WTC11 (cell line): ENCODE measurements around the gene KIF19. TPM values are rescaled to one million over a fixed set of nuclear protein-coding genes. Genes with fewer than 3 reads are reported as not detected.

Experiments used
- ATAC-seq: fragments of 200-7000 bp; cut with Tn5 transposase; 2 replicates; pipeline ENCODE4 v1.10.0; 2021; ENCODE audit warnings: mild to moderate bottlenecking, moderate library complexity
- CTCF ChIA-PET: fragments of 300-600 bp; sonication (Branson Sonifier 250); formaldehyde crosslinking; loops from one replicate; lab custom pipeline; 2021; ENCODE audit warnings: antibody characterized with exemption; lab: Charles Lee
- POLR2A ChIA-PET: fragments of 350-600 bp; sonication (Branson Sonifier 250); formaldehyde crosslinking; loops from one replicate; lab custom pipeline; 2021; ENCODE audit warnings: antibody characterized with exemption; lab: Charles Lee
- DNase-seq: peaks from one replicate; pipeline ENCODE4 v3.0.0; 2021; ENCODE audit warnings: low spot score
- H3K27ac Mint-ChIP-seq: 2 replicates; pipeline ENCODE4 v1.8.0; 2021; ENCODE audit warnings: mixed read lengths
- H3K27me3 Mint-ChIP-seq: 2 replicates; pipeline ENCODE4 v1.8.0; 2021; ENCODE audit warnings: low read depth, mild to moderate bottlenecking, moderate library complexity, mixed read lengths
- H3K36me3 Mint-ChIP-seq: 2 replicates; pipeline ENCODE4 v1.8.0; 2021; ENCODE audit warnings: mixed read lengths
- H3K4me1 Mint-ChIP-seq: 2 replicates; pipeline ENCODE4 v1.8.0; 2022; ENCODE audit warnings: mixed read lengths
- H3K4me3 Mint-ChIP-seq: 2 replicates; pipeline ENCODE4 v1.8.0; 2021; ENCODE audit warnings: mild to moderate bottlenecking, moderate library complexity, mixed read lengths
- H3K9me3 Mint-ChIP-seq: 2 replicates; pipeline ENCODE4 v1.8.0; 2021; ENCODE audit warnings: mixed read lengths
- ARID4B ChIP-seq: sonication (generic); formaldehyde crosslinking; IDR thresholded peaks from 2 replicates; pipeline ENCODE4 v1.8.0; 2023; ENCODE audit warnings: missing genetic modification reagents, mild to moderate bottlenecking, borderline replicate concordance
- CBFB ChIP-seq: sonication (generic); formaldehyde crosslinking; IDR thresholded peaks from 2 replicates; pipeline ENCODE4 v1.8.1; 2022; ENCODE audit warnings: mild to moderate bottlenecking, low read depth, missing genetic modification reagents
- CREB1 ChIP-seq: sonication (generic); formaldehyde crosslinking; IDR thresholded peaks from 2 replicates; pipeline ENCODE4 v1.8.0; 2023; ENCODE audit warnings: mild to moderate bottlenecking, missing genetic modification reagents
- E2F4 ChIP-seq: sonication (generic); formaldehyde crosslinking; IDR thresholded peaks from 2 replicates; pipeline ENCODE4 v1.8.1; 2022; ENCODE audit warnings: low read depth, mild to moderate bottlenecking, moderate library complexity, missing genetic modification reagents, borderline replicate concordance
- ESRRA ChIP-seq: sonication (generic); formaldehyde crosslinking; IDR thresholded peaks from 2 replicates; pipeline ENCODE4 v1.8.1; 2022; ENCODE audit warnings: mild to moderate bottlenecking, missing genetic modification reagents, borderline replicate concordance
- ETV6 ChIP-seq: sonication (generic); formaldehyde crosslinking; IDR thresholded peaks from 2 replicates; pipeline ENCODE4 v1.8.1; 2022; ENCODE audit warnings: mild to moderate bottlenecking, missing genetic modification reagents
- FOXJ3 ChIP-seq: sonication (generic); formaldehyde crosslinking; IDR thresholded peaks from 2 replicates; pipeline ENCODE4 v1.9.0; 2021; ENCODE audit warnings: missing genetic modification reagents, mild to moderate bottlenecking, borderline replicate concordance
- GRHL2 ChIP-seq: fragments of 250-450 bp; sonication (Bioruptor Pico); IDR thresholded peaks from 2 replicates; pipeline ENCODE4 v1.8.0; 2022; ENCODE audit warnings: mild to moderate bottlenecking, moderate library complexity; ENCODE audit not compliant: insufficient replicate concordance, severe bottlenecking
- HMGXB4 ChIP-seq: sonication (generic); formaldehyde crosslinking; IDR thresholded peaks from 2 replicates; pipeline ENCODE4 v1.8.1; 2023; ENCODE audit warnings: mild to moderate bottlenecking, moderate library complexity, missing genetic modification reagents
- JAZF1 ChIP-seq: fragments of 250-450 bp; sonication (Bioruptor Pico); IDR thresholded peaks from 2 replicates; pipeline ENCODE4 v1.9.0; 2021; ENCODE audit warnings: moderate library complexity, mild to moderate bottlenecking, inconsistent platforms
- MLX ChIP-seq: sonication (generic); formaldehyde crosslinking; IDR thresholded peaks from 2 replicates; pipeline ENCODE4 v1.8.1; 2023; ENCODE audit warnings: mild to moderate bottlenecking, missing genetic modification reagents, moderate library complexity
- STAT6 ChIP-seq: sonication (generic); formaldehyde crosslinking; conservative IDR thresholded peaks from 2 replicates; pipeline ENCODE4 v1.8.1; 2023; ENCODE audit warnings: mild to moderate bottlenecking, low read depth, missing genetic modification reagents, moderate library complexity
- ZBTB43 ChIP-seq: sonication (generic); formaldehyde crosslinking; IDR thresholded peaks from 2 replicates; pipeline ENCODE4 v1.8.1; 2023; ENCODE audit warnings: mild to moderate bottlenecking, missing genetic modification reagents
- ZNF121 ChIP-seq: sonication (generic); formaldehyde crosslinking; IDR thresholded peaks from 2 replicates; pipeline ENCODE4 v1.8.0; 2023; ENCODE audit warnings: missing genetic modification reagents
- ZNF423 ChIP-seq: fragments of 250-450 bp; sonication (Bioruptor Pico); IDR thresholded peaks from 2 replicates; pipeline ENCODE4 v2.1.2; 2022; ENCODE audit warnings: mild to moderate bottlenecking, moderate library complexity
- ZSCAN18 ChIP-seq: fragments of 250-450 bp; sonication (Bioruptor Pico); IDR thresholded peaks from 2 replicates; pipeline ENCODE4 v2.1.2; 2022; ENCODE audit warnings: mild to moderate bottlenecking, moderate library complexity
- total RNA-seq: library from RNA; stranded (reverse); gene quantifications from 3 replicates; pipeline ENCODE4 v1.2.3, GENCODE V29; 2021

KIF19 gene
- total RNA-seq, 1 experiment from 2014 or later, result 0.44 TPM

- CTCF ChIA-PET, result interaction anchor here (0.9 kb wide), 1 partner anchor 10 kb away, joined by 5 read pairs; no protein-coding TSS in a partner anchor
- no peak for ATAC-seq
- H3K27ac Mint-ChIP-seq, result no peak overlapping the region
- no peaks in the 10 kb centered on the region for H3K4me1 Mint-ChIP-seq
- DNase-seq, result no peak
- POLR2A ChIA-PET, result no interaction called here
- no peak for TF ChIP-seq GRHL2 (CRISPR knock-in tag)
- no peak for TF ChIP-seq ZSCAN18 (CRISPR knock-in tag)
- TF ChIP-seq E2F4 (CRISPR knock-in tag), result no peak
- no peak for TF ChIP-seq ZBTB43
- no peak for TF ChIP-seq ZNF423 (CRISPR knock-in tag)
- TF ChIP-seq HMGXB4, result no peak
- no peak for TF ChIP-seq ZNF121
- no peak for TF ChIP-seq STAT6 (CRISPR knock-in tag)
- TF ChIP-seq FOXJ3 (CRISPR knock-in tag), result no peak
- TF ChIP-seq ESRRA (CRISPR knock-in tag), result no peak
- no peak for TF ChIP-seq ETV6 (CRISPR knock-in tag)
- TF ChIP-seq JAZF1 (CRISPR knock-in tag), result no peak
- no peak for TF ChIP-seq MLX (CRISPR knock-in tag)
- no peak for TF ChIP-seq ARID4B (CRISPR knock-in tag)
- TF ChIP-seq CBFB (CRISPR knock-in tag), result no peak
- no peak for TF ChIP-seq CREB1 (CRISPR knock-in tag)
- TF ChIP-seq, all 79 proteins: peak for 0
- Mint-ChIP-seq H3K27me3 (no peaks in the 10 kb centered on the region), H3K36me3 (no peaks in the 10 kb centered on the region), H3K9me3 (peaks cover 4% of the 10 kb centered on the region), H3K4me3 (no peak overlapping the region)
These were observed 33.5 kb upstream of the KIF19 start for GRCh38 chr17:74292495-74292894.
